Measurements from ENCODE around the gene NAT9.

NAT9 gene

DNA sequence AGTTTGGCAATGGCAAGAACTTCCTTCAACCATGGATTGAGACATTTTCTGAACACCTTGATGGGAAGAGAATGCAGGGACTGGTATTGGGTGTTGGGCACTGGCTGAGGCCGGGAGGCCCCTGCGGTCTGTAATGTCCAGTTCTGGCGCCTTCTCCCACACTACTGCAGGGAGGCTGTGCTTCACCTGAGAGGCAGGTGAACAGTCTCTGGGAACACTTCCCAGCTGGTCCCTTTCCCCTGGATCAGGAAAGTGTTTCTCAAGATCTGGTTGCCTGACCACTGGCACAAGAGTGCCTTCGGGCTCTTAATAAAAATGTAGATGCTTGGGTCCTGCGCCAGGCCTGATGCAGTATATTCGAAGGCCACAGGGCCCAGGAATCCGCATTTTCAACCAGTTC is 28.5 kb upstream of the NAT9 start:
- no peak for DNase-seq

DNA sequence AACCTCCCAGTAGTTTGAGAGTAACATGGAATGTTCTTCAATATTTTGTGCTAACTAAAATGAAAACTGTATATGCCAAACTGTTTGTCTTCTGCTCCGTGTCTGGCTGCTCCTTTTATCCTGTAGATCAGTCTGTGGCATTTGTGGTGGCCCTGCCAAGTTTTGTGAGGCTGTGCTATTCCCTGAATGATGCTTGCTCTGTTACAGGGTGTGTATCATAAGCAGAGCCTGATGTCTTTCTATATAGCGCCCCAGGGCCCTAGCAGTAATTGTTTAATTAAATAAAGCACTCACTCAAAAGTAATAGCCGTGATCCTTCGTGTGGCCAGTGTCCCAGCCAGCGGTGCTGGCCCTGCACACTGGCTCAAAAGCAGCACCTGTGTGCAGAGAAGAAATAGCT is 27.8 kb upstream of the NAT9 start:
- DNase-seq = no peak

GRCh38 chr17:74803388-74803930 is 27.3 kb upstream of the NAT9 start:
- no peak for DNase-seq

DNA sequence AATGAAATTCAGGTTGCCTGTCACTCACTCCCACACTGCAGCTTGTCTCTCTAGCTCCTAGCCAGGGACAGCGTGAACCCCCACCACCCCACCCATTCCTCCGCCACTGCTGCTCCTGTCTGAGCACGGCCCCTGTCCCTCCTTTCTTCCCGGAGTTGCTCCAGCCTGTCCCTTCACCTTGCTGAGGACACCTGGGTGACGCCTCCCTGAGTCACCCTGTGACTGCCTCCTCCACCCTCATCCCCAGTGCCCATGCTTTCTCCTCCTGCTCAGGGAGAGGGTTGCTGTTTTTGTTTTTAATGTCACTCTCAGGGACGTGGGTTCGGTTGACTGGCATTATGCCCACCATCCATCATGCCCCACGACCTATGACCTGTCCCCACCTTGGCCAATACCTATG is 25.8 kb upstream of the NAT9 start:
- DNase-seq = no peak

GRCh38 chr17:74800531-74800930 is 24.4 kb upstream of the NAT9 start:
- DNase-seq = no peak

DNA sequence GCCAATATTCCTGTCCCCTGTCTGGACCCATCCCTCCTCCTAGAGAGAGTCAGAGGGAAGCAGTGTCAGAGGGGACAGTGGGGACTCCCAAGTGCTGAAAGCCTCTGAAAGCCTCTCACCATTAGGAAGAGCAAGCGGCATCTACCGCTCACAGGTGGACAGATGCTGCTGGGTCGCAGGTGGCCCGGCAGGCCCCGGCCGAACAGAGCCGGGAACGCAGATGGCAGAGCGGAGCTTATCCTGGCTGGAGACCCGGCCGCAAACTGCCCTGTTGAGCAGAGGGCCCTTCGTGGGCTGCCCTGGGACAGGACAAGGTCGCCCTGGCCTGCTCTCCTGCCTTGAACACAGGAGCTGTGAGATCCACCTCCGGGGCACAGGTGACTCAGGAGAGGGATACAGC is 23.0 kb upstream of the NAT9 start:
- DNase-seq = no peak

DNA sequence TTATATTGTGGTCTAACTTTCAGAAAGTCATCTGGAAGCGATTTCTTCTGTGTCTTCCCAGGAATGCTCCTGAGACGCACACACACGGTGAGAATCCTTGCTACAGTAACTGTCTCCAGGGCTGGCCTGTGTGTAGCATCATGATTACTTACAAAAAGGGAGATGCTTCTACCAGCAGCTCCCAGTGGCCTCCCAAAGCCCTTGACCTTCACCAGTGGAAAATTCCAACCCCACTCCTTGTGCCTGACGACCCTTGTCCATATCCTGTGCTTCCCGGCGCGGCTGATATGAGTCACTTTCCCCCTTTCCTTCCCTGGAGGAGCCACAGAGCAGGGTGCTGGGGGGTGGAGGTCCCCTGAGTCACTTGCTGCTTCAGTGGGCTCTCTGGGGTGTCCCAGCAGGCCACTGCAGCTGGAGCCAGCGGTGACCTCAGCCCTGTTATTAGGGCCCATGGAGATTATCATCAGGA is 22.1 kb upstream of the NAT9 start:
- peak; percentile 79 for DNase-seq

DNA sequence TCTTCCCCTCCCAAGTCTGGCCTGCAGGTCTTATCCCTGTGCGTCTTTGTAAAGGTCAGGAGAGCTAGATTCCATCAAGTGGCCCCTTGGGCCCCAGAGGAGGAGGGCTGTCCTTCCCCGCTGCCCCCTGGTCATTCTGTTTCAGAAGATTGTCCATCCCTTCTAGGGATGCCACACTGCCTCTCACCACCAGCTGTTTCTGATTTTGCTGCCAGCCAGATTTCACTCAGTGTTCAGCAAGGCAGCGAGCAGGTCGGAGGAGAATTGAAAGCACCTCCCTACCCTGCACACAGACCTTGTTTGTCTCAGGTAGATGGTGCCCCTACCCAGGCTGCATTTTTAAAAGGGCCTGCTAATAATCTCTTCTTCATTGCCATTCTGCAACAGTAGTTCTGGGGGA is 21.7 kb upstream of the NAT9 start:
- DNase-seq = no peak

- no peak for DNase-seq
Measured at GRCh38 chr17:74796866-74797265, 20.7 kb upstream of the NAT9 start.

GRCh38 chr17:74796211-74796610 is 20.1 kb upstream of the NAT9 start:
- no peak for DNase-seq

DNA sequence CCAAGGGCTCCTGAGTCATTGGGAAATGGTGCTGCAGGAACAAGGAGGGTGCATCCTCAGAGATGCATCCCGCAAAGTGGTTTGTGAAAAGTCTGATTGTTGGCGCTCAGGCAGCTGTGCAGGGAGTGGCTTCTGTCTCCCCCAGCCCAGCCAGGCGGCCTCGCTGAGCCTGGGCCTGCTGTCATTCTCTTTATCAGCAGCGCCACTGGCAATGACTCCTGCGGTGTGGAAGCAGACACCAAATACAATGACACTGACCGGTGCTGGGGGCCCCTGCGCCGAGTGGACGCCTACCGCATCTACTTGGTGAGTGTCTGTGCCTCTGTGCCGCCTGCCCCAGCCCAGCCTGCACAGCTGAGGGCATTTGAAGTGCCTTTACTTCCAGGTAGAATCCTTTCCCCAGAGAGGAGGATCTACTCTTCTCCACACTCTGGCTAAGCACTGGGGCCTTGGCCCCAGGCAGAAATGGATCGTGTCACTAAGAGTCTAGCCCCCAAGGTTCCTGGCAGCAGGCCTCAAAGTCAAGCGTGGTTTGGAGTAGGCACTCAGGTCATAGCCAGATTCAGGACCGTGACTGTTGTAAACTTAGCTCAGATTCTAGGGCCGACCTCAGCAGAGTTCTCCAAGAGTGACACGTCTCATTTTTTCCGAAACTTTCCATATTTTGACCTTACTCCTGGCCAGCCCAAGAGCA is 19.3 kb upstream of the NAT9 start:
- no peak for DNase-seq

- no peak for DNase-seq
Measured at GRCh38 chr17:74792586-74793105, 16.5 kb upstream of the NAT9 start.

- DNase-seq = no peak
Measured at GRCh38 chr17:74790161-74791058, 14.3 kb upstream of the NAT9 start.

DNA sequence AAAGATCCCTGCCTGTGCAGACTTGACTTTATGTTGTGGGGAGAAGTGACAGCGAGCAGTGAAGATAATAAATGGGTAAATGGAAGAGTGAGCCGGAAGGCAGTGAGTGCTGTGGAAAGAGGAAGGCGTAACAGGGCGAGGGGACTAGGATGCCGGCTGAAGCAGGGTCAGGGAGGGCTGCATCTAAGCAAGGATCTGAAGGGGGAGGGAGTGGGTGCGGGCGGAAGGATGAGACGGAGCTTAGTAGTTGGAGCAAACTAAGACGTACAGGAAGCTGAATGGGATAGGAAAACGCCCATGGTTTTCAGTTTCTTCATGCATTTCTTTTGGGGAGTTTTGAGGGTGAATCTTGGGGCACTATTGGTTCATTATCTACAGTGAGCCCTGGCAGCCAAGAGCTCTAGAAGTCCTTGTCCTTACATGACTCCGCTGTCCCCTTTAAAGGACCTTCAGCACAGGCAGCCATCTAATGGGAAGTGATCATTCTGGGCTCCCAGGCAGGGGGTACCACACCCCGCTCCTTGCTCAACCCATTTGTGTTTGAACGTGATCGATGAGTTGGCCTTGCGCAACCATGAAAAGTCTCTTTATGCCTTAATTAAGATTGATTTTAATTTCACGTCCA is 10.4 kb upstream of the NAT9 start:
- DNase-seq = no peak

DNA sequence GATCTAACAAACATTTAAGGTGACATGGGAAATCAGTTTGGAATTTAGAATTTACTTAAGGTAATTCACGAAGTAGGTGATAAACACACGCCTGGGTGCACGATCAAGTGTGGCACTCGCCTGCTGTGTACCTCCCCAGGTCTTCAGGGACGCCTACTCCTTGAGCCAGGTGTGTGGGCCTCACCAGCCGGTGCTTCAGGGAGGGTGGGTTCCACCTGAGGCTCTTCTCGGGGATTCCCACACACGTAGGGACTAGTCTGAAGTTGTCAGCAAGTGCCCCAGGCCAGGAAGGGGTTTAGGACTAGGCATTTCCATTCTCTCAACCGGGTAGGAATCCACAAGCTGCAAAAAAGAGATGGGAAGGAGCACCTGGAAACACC is 9.8 kb upstream of the NAT9 start:
- no peak for DNase-seq

DNA sequence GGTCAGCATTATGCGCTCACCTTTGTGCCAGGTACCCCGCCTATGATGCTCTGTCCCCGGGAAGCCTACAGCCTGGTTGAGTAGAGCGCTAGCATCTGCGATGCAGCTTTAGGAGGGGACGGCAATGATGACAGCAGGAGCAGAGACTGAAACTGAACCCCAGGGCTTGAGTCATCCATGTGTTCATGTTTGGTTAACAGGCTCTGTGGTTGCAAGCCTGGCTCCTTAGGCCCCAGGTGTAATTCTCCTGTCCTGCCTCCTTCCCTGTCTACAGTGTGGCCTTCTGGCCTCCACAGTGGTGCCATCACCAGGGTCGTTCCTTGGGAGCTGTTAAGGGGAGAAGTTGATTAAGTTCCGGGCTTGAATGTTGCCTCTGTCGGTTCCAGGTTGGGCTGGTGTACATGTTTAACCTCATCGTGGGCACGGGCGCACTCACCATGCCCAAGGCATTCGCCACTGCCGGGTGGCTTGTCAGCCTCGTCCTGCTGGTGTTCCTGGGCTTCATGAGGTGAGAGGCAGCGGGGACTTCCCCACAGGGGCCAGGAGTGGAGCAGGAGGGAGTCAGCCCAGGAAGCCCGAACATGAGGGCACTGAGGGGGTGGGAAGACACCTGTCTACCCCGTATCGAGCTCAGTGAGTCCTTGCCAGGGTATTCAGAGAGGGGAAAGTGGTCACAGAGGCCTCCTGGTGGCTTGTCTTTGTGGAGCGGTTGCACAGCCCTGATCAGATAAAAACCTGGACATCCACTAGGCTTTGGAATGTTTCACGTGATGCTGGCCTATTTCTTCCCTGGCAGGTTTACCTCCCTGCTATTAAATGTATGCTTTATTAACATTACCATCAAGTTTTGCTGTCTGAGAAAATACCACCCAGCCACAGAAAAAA is 9.2 kb upstream of the NAT9 start:
- no peak for DNase-seq

GRCh38 chr17:74784125-74784810 is 8.1 kb upstream of the NAT9 start:
- no peak for DNase-seq

DNA sequence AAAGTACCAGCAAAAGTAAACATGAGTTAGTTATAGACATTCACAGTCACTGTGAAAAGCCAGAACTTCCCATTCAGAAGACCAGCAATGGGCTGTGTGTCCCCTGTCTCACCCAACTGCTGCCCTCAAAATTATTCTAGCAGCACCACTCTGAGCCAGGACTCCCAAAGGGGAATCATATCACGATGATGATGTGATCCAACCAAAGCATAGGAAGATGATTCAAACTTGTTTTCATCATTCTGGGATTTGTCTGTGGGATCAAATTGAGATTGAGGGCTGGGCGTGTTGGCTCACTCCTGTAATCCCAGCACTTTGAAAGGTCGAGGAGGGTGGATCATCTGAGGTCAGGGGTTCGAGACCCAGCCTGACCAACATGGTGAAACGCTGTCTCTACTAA is 6.4 kb upstream of the NAT9 start:
- DNase-seq = no peak

DNA sequence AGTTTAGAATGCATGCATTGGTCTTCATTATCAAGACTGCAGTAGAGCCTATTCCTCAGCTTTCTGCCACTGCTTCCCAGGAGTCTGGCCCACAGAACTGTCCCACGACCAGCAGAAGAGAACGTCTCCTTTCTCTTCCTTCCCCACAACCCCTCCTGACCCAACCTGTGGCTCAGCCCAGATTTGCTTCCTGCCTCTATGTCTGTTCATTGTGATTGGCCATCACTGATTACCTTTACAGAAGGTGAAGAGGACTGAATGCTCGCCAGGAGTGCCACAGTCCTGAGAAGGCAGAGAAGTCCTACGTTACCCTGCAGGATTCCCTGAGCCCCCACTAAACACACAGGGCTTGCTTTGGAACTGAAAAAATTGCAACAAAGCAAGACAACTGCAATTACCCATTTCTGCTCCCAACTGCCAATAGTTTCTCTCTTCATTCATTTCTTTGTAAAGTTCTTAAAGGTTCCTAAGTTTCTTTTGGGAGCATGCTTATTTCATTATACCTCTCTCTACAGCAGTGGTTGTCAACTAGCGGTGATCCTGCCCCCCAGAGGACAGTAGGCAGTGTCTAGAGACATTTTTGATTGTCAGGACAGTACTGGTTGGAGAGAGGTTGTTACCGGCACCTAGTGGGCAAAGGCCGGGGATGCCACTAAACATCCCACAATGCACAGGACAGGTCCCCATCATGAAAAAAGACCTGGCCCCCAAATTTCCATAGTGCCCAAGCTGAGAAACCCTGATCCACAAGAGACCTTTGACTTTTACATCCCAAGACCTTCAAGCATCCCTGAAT is 4.5 kb upstream of the NAT9 start:
- peak; percentile 49 for DNase-seq

- DNase-seq = no peak
Measured at GRCh38 chr17:74779948-74780400, 3.8 kb upstream of the NAT9 start.

GRCh38 chr17:74779501-74779900 is 3.4 kb upstream of the NAT9 start:
- no peak for DNase-seq
